IPS DF 4.7 (cell line): ENCODE data around the gene LMF1.

Experiments used
- DNase-seq: peaks from one replicate; pipeline ENCODE4 v3.0.0-alpha.2; 2013; ENCODE audit warnings: low spot score; ENCODE audit errors: extremely low read depth

The LMF1 gene

DNA sequence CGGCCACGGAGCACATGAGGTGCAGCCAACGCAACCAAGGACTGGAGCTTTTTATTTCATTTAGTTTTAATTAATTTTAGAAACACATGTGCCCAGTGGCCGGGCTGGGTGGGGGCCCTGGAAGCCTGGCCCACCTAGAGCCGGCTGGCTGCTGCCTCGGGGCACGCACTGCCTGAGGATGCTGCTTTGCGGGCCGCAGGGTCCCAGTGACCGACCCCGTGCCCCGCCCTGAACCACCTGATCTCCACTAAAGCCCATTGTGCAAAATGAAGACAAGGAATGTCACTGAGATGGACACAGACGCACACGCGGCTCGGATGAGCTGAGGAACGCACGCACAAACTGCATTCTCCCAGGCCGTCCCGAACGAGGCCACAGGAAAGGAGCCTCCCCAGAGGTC is 39.6 kb downstream of the LMF1 start:
- no peak for DNase-seq

DNA sequence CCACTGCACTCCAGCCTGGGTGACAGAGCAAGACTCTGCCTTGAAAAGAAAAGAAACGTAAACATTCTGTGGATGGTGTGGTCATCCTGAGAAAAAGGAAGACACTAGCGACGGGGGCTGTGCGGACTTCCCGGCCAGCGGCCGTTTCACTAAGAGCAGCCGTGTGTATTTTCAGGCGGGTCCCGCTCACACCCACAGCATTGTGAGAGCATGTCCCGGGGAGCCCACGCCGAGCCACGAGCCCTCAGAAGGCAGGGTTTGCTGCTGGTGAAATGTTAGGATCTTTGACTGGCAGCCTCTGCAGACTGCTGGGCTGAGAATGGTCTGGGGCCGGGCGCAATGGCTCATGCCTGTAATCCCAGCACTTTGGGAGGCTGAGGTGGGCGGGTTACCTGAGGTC is 40.3 kb downstream of the LMF1 start:
- no peak for DNase-seq

DNA sequence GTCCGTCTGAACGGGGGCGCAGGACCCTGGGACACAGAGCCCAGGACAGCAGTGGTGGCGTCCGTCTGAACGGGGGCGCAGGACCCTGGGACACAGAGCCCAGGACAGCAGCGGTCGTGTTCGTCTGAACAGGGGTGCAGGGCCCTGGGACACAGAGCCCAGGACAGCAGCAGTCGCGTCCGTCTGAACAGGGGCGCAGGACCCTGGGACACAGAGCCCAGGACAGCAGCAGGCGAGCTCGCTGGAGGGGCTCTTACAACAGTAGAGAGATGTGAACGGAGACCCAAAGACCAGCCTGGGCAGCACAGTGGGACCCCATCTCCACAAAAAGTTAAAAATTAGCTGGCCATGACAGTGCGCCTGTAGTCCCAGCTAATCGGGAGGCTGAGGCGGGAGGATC is 40.7 kb downstream of the LMF1 start:
- DNase-seq, result no peak

DNA sequence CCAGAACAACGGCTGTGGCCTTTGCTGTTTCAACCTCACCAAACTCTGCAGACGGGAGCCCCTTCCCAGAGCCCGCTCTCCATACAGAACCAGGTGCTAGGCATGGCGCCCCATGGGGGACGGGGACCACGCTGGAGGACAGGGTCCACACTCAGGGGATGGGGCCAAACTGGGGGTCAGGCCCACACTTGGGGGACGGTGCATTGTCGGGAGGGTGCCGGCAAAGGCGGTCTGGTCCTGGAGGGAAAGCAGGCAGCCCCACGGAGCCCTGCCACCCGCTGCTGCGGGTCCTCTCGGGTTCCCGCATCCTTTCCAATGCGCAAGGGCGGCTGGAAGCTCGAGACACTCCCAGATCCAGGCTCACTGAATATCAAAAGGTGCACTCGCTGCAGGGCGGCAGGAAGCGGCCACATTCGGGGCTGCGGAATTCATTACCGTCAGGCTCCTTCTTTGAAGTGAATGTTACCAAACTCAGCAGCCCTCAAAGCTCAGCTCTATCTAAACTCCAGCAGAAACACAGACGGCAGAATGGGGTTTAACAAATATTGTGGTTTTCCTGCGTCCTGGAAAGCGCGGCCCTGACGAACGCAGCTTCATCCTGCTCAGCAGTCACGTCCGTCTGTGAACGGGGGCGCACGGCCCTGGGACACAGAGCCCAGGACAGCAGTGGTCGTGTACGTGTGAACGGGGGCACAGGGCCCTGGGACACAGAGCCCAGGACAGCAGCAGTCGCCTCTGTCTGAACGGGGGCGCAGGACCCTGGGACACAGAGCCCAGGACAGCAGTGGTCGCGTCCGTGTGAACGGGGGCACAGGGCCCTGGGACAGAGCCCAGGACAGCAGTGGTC is 41.3 kb downstream of the LMF1 start:
- DNase-seq, result peak; percentile 11

DNA sequence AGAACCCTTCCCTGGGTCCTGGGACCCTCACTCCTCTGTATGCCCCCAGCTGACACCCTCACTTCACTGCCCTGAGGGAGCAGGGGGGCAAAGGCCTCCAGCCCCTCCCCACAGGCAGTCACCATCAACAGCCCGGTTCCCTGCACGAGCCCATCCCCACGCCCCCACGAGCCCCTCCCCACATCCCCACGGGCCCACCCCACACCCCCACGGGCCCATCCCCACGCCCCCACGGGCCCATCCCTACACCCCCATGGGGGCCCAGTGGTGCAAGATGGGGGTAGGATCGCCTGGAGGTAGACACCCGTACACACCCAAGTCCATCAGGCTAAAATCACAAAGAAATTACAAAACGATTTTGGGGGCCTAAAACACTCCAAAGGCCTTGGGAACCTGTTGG is 42.3 kb downstream of the LMF1 start:
- no peak for DNase-seq

DNA sequence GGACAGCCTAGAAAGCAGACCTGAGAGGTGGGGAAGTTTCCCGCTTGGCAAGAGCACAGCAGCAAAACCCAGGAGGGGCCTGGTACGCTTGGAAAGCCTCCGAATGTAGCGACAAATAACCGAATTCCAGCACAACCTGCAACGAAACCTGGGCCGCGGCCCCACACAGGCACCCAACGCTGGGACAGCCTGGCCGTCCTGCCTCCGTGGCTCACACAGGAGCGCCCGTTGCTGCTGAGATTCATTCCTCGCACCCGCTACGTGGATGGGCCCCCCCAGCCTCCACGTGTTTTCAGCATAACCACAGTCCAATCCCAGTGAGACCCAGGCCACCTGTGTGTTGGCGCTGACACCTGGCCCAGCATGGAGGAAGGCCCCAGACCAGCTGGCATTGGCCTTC is 42.9 kb downstream of the LMF1 start:
- DNase-seq, result no peak

DNA sequence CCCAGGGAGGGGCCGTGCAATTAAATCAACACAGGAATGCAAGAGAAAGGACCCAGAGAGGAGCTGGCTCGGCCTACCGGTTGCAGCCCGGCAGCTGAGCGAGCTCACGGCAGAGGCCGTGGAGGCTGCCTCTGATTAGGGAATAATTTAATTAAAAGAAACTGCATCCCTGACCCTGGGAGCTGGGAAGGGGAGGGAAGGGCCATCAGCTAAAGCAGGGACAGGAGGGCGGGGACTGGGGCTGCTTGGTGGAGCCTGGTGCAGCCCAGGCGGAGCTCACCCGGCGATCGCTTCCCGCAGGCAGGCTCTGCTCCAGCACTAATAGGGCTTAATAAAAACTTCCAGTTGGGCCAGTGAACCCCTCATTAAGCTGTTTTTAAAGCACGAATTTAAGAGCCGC is 43.4 kb downstream of the LMF1 start:
- DNase-seq, result no peak

DNA sequence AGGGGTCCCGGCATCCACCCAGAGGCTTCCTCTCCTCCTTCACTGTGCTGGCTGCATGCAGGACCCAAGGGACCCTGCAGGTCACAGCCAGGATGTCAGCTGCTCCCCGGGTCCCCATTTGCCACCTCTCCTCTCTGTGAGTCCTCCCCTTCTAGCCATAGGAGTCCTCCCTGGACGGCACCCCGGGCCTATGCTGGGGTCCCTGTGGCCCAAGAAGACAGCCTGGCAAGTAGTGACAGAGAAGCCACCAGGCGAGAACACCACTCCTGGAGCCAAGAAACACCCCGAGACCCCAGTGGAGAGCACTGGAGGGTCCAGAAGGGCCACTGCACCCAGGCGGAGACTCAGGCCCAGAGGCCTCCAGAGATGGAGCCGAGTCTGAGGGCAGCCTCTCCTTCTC is 44.1 kb downstream of the LMF1 start:
- DNase-seq, result no peak

DNA sequence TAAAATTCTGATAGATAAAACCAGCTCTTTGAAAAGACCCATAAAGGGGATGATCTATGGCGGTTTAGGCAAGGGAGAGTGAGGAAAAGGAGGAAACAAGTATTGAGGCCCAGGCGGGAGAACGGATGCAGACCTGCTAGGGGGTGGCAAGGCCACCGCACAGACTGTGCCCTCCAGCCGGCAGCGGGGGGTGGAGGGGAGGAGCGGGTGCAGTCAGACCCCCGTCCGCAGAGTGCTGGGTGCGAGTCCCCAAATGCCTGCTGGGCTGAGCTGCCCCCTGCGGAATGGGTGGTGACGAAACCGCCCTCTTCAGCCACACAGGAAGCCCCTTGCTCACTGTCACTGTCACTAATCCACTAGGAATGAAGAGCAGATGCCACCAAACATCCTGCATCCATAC is 46.0 kb downstream of the LMF1 start:
- no peak for DNase-seq

DNA sequence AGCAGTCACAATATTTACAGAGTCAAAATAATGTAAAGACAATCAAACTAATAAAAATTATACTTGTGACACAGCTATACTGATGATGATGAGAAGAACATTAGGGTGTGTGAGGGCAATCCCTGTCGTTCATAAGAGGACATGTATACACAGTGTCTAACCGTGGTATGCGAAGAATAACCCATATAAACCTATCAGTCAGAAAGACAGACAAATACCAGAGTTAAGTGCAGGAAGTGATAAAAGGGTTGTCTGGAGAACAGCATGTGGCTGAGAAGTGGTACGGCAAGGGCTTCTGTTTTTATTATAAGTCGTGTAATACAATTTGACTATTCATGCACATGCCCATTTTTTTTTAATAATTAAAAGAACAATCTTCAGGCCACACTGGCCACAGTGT is 46.7 kb downstream of the LMF1 start:
- no peak for DNase-seq

DNA sequence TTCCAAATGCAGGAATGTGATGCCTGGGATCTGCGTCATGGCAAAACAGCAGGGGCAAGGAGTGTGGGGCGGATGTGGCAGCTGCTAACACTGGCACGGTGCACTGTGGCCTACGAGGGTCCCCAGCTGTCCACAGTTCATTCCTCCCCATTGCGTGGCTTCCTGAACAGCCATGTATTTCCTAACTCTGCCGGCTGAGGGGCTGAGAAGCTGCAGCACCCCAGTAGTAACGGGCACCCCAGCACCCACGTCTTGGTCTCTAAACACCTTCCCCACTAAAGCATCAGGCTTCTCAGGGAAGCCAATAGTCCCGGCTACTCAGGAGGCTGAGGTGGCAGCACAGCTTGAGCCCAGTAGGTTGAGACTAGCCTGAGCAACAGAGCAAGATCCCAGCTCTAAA is 47.6 kb downstream of the LMF1 start:
- no peak for DNase-seq

DNA sequence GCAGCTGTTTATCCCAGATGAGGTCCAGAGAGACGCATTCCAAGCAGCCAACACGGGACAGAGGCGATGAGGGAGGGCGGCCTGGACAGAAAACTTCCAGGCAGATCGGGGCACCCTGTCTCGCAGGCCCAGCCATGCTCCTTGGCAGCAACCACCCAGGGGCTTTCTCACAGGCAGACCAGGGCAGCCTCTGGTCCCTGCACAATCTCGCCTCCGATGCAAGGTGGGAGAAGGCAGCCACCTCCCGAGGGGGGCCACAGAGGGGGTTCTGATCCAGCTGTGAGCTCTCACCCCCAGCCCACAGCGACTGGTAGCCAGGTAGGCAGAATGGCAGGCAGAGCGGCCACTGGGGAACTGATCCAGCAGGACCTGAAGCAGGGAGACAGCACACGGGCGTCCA is 48.7 kb downstream of the LMF1 start:
- no peak for DNase-seq

DNA sequence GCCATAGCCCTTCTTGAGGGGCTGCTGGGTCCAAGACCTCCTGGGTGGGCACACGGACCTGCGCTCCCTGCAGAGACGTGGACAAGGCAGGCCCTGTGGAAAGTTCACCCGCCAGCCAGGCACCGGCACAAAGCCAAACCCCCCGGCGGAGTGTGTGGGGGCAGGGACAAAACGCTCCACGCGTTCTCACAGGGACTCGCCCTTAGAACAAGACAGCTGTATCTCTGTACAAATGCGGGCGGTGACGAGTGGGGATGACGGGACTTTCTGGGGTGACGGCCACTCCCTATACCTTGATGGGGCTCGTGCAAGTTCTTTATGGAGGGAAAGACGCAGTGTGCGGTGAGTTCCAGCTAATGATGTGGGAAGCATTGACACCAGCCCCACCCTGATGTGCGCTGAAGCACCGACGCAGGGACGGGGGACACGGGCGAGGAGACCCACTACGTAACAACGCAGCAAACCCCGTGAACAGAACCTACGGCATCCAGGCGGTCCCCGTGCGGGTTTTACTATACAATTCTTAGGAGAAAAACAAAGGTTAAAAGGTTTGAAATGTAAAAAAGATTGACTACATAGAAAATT is 49.4 kb downstream of the LMF1 start:
- DNase-seq, result no peak

DNA sequence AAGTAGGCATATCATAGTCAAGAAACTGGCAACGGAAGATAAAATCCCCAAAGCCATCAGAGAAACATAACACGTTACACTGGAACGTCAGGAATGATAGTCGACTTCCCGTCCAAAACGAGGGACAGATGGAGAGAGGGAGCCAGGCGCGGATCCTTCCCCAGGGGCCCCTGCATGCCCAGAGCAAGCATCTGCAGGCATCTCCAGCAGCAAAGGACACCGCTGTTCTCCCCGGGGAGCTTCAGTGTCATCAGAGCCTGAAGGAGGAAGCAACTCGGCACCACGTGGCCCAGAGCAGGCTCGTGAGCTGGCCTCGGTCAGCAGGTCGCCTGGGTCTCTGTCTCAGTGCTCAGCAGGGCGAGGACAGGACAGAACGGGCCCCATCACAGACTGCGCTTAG is 50.1 kb downstream of the LMF1 start:
- no peak for DNase-seq

DNA sequence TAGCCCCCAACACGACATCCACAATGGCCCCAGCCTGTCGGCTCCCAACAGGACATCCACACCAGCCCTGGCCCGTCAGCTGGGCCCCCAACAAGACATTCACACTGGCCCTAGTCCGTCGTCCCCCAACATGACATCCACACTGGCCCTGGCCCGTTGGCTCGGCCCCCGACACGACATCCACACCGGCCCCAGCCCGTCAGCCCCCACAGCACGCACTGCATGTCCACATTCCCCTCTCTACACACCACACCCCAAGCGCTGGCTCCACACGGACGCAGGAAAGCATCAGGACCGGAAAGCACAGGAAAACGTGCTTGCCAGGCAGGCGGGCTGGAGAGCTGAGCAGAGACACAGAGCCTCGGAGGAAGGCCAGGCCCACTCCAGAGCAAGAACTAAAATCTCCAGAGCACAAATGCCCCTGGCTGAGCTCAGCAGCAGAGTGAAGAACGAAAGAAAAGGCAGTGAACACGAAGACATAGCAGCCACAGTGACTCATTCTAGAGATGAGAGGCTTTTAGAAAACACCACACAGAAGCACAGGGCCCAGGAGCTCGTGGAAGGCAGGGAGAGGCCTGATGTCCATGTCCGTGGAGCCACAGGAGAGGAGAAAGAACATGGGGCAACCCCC is 50.6 kb downstream of the LMF1 start:
- no peak for DNase-seq

DNA sequence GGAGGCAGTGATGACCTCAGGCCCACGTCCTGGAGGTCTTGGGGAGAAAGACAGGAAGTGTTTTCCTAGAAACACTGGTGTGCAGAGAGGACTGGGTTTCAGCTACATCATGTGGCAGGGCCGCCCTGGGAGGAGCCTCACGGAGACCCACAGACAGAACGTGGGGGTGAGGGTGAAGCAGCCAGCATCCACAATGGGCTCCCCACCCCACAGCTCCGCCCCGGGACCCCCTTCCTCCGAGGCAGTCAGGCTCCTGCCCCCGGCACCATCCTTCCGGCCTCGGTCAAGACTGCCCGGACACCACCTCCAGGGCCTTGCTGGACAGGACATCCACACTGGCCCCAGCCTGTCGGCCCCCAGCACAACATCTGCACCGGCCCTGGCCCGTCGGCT is 51.1 kb downstream of the LMF1 start:
- DNase-seq, result no peak

DNA sequence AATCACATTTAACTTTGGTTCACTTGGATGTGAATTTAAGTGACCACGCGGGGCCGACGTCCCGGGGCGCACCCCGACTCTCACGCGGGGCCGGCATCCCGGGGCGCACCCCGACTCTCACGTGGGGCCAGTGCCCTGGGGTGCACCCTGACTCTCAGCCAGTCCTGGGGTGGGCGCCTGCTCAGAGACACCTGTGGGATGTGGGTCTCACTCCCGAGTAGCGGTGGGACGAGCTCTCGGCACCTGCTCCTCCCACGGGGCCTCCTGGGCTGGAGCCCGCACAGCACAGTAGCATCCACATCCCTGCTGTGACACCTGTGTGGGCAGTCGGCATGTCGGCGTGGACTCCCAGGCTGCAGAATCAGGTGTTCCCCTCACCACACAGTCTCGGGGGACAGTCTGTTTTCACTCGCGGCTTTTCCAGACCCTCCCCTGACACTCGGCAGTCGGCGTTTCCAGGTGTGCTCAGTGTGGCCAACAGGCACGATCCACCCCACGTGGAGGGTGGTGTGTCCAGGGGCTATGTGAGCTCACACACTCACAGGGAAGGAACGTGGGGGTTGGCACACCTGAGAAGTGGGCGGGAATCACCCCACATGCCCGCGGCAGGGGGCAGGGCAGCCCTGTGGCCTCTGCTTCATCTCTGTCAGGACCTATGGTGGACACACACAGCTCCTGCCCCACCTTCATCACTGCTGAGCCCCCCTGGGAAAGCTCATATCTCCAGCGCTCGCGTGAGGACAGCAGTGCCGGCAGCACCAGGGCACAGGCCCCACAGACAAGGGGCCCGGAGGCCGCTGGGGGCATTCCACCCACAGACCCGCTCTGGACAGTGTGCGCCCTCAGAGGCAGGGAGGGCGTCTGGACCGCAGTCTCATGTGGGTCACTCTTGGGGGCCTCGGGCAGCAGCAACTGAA is 51.8 kb downstream of the LMF1 start:
- no peak for DNase-seq

DNA sequence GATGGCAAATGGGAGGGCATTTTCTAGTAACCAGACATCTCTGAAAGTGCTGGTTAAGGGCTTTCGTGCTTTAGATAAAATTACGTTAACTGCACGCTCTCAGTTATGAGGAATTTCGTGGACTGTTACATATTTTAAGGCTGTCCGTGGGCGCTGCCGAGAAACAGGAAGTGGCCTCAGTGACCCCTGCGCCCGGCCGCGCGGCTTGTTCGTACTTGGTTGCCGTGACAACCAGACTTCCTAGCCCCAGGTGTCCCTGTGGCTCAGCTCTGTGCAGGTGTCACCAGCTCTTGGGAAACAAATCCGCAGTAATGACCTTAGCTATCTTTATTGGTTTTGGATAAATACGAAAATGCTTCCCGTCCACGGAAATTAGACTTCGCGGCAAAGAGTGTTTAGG is 52.7 kb downstream of the LMF1 start:
- DNase-seq, result no peak

DNA sequence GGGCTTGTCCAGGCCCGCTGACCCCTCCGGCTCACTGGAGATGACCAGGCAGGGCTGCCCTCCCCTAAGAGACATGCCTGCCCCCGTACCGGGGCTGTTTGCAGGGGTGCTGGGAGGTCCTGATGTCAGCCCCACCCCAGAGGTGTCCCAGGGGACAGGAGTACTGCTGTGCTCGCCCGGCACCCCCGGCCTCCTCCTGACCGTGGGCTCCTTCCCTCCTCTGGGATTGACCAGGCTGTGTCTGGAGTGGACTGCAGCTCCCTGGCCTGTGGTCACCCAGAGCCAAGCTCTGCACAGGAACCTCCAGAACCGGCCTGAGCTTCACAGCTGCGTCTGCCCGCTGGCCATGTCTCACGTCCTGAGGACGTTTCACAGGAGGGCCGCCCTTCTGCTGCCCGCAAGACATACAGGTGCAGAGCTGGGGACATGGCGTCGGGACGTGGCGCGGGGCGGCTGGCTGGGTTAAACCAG is 53.2 kb downstream of the LMF1 start:
- DNase-seq, result no peak

DNA sequence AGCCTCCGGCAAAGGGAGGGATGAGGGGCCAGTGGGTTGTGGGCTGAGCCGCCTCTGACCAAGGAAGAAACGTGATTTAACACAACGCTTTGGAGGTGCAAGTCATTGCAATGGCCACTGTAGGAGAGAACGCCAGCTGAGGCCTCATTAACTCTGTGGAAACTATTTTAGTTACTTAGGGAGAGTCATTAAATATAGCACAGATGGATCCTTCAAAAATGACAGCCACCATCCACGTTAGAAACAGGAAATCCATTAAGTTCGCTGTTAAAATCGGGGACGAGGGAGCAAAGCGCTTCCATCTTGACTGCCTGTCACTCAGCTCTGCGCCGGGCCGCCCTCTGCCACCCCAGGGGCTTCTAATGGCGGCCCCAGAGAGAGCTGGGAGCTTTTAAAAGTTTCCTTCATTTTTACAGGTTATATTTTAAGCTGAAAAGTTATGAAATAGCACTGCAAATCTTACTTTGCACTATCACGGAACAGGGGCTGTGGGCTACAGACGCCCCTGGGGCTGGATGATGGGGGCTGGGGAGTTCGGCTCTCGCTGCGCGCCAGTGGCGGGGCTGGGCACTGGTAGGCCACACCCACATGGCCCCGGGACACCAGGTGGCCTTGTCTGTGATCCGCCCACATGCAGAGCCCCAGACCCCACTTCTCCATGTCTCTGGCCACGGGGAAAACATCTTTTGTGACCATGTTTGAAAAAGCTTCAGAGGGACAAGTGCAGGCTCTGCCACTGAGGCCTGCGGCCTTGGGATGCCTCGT is 54.6 kb downstream of the LMF1 start:
- no peak for DNase-seq

DNA sequence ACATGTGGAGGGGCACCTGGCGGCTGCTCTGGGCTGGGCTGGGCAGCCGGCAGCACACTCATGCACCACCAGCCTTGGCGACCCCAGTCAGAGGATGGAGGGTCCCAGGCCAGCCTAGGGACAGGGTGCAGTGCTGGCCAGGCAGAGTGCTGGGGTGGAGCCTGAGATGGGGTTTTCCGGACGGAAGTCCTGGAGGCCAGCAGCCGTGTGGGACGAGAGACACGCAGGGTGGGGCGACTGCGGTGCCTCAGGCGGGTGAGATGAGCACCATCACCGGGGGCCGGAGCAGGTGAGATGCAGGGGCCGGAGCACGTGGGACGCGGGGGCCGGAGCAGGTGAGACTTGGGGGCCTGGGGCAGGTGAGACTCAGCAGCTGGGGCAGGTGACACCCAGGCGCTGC is 55.2 kb downstream of the LMF1 start:
- DNase-seq, result no peak
